HG03558 (cell line): ENCODE results near the gene SIK1.
"Not testable (repeated sequence)": the region's sequence is repeated elsewhere in the genome, so short reads cannot be mapped to it uniquely, and the experiment has no call there.

Source experiments
- ATAC-seq: cut with Tn5 transposase; IDR thresholded peaks from one replicate; pipeline ENCODE4 v1.9.1; 2021; ENCODE audit warnings: moderate number of reproducible peaks; ENCODE audit not compliant: unreplicated experiment; ENCODE audit errors: extremely low read depth

Gene SIK1

DNA sequence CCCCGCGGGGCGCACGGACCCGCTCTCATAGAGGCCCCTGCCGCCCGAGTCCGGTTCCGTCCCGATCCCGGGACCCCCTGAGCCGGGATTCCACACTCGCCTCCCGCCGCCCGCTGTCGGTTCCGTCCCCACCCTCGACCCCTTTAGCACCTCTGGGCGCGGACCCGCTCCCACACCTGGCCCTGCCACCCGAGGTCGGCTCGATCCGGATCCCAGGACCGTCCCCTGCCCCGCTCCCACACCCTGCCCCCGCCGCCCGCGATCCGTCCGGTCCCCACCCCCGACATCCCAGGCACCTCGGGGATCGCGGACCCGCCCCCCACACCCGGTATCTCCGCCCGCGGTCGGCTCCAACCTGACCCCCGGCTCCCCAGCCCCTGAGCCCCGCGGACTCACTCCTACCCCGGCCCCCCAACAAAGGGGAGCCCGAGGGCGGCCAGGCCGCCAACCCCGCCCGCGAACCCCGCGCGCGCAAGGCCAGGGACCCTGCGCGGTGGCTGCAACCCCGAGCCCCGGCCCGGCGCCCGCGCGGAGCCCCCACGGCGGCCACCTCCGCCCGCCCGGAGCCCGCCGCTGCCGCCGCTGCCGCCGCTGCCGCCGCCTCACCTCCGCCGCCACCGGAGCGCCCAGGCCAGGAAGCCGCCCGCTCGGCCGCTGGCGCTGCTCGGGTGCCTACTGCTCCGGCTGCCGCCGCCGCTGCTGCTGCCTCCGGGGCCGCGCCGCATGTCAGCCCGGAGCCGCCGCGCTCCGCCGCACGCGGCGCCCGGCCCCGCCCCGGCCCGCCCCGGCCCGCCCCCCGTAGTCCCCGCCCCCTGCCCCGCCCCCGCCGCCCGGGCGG, at the start of gene SIK1:
Gene SIK1, minus strand, starts transcription at position 728 of the 838 bp plus-strand sequence. CDS start 953 bp downstream, outside the sequence.
- peak; percentile 9 for ATAC-seq

DNA sequence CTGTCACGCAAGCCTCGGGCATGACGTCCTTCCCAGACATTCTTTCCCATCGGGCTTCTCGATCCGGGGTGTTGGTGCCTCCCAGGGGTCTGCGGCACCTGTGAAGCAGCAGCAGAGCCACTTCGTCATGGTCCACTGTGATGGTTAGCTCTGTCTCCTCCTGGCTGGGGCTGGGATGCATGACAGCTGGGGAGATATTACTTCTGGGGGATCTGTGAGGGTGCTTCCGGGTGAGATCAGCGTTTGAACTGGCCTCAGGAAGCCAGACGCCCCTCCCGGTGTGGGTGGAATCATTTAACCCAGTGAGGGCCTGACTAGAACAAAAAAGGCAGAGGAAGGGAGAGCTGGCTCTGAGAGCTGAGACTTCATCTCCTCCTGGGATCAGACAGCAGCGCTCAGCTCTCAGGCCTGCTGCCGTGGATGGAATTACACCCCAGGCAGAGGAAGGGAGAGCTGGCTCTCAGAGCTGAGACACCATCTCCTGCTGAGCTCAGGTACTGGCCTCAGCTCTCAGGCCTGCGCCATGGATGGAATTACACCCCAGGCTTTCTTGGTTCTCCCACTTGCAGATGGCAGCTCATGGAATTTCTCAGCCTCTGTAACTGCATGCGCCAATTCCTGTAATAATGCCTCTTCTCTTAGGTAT, 44.8 kb upstream of the SIK1 start:
- not testable (repeated sequence) for ATAC-seq

DNA sequence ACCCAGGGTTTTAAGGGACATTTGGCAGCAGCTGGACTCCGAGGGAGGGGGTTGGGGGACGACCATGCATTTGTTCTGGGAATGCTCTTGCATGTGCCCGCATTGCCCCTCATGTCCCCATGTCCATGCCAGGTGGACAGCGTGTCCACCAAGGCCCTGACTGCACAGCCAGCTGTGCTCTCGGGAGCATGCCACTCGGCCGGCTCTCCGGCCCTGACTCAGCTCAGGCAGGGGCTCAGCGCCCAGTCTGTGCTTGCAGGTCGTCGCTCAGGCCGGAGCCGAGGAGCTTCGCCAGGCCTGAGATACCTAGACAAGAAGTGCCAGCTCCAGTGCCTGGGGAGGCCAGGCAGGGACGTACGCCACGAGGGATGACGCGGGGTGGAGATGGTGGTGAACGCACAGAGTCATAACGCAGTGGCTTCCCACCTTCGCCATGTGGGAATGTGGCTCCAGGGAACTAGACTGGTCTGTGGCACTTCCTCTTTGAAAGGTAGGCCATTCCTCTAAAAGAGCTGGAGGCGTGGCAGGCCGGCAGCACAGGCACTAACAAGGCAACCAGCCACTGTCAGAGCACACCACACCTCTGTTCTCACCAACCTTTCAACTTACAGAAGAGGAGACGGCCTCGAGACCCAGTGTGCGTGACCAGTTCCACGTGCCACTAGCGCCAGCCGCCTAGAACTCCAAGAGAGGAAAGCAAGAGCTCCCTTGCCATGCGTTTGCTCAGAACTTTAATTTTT, 43.0 kb upstream of the SIK1 start:
- ATAC-seq = not testable (repeated sequence)

DNA sequence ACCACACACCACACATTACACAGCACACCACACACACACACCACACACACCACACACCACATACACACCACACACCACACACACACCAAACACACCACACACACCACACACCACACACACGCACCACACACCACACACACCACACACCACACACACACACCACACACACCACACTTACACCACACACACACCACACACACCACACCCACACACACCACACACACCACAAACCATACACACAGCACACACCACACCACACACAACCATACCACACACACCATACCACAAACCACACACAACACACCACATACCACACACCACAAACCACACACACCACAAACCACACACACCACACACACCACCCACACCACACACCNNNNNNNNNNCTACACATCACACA, 40.9 kb upstream of the SIK1 start:
- ATAC-seq = no peak

DNA sequence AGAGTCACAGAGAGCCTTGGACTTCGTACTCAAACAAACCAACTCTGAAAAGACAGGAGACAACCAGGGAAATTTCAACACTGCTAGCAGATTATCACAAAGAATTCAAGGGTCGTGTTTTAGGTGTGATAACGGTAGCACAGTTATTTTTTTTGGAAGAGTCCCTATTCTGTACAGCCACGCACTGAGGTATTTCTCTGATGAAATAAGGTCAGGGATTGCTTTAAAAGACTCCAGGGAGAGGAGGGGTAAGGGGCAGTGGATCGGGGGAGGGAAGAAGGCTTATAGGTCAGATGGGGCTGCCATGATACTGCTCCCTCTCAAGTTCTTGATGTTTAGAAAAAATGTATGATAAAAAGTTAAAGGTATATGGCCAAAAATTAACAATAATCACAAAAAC, 38.2 kb upstream of the SIK1 start:
- ATAC-seq = not testable (repeated sequence)

DNA sequence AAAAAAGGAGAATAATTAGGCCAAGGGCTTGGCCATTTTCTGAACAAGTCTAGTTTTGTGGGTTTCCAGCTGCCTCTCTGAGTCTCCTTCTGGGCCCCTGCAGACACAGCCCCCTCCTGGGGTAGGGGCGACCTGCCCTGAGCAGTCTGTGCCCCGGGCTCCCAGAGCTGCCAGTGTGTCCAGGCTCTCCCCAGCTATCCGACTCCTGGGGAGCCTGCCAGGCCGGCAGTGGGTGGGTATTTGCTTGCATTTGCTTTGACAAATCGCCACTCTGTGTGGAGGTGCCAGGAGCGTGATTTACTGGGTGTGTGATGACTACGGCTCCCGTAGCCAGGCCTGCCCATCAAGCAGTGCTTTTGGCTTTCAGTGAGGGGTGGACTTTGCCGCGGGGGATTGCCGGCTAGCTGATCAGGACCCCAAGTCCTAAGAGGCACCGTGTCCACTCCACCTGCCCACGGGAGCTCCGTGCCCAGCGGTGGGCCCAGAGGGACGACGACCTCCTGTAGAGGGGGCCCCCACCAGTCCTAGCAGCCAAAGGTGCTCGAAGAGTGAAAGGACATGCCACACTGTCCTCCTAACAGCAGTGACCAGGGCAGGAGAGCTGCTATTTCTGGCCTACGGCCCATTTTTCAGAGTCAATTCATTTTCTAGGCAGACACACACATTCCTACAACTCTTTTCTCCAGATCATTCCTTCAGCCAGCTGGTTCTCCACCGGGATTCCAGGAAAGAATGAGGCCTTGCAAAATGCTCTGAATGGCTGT, 36.7 kb upstream of the SIK1 start:
- ATAC-seq = not testable (repeated sequence)

DNA sequence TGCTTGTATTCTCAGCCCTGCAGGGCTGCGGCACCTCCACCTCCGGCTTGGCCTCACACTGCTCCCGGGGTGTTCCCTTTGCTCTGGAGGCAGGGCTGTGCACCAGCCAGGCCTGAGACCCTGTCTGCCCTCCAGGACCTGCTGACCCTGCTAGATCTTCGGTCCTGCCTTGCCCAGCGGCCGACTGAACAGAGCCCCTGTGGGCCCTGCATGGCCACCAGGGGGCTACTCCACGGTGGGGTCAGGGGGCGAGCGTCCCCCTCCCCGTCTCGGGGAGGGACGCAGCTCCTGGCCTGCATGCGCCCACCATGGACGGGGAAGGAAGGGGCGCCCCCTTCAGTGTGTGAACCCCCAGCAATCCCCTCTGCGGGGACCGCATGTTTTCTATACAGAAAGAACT, 36.0 kb upstream of the SIK1 start:
- not testable (repeated sequence) for ATAC-seq

DNA sequence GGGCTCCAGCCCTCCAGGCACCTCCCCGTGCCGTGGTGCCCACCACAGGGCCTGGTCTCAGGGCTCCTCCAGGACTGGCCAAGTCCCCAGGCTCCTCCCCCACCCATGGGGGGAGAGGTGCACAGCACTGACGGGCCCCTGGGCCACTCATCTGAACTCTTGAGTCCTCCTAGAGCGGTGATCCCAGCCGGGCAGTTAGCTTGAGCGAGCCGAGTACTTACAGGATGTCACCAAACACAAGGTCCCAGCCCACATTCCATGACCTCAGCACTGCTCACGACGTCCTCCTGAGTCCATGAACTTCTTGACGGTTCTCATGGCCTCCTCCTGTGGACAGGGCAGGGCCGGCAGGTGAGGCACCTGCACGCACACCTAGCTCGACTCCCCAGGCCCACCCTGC, 33.5 kb upstream of the SIK1 start:
- ATAC-seq = not testable (repeated sequence)

DNA sequence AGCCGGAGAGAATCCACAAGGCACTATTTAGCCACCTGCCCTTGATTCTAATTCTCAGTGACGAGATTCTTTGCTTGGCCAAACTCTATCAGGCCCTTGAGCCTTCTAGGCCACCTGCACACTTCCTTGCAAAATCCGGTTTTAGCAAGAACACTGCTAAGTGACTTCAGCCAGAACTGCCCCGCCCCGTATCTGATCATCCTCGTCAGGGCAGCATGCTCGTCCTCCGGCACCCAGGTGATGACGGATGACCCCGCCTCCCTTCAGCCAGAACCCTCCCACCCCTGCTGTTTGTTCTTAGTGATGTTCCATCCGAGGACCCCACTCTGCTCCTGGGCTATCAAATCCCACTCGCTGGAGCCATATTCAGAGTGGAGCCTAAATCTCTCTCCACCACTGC, 32.1 kb upstream of the SIK1 start:
- ATAC-seq = not testable (repeated sequence)

DNA sequence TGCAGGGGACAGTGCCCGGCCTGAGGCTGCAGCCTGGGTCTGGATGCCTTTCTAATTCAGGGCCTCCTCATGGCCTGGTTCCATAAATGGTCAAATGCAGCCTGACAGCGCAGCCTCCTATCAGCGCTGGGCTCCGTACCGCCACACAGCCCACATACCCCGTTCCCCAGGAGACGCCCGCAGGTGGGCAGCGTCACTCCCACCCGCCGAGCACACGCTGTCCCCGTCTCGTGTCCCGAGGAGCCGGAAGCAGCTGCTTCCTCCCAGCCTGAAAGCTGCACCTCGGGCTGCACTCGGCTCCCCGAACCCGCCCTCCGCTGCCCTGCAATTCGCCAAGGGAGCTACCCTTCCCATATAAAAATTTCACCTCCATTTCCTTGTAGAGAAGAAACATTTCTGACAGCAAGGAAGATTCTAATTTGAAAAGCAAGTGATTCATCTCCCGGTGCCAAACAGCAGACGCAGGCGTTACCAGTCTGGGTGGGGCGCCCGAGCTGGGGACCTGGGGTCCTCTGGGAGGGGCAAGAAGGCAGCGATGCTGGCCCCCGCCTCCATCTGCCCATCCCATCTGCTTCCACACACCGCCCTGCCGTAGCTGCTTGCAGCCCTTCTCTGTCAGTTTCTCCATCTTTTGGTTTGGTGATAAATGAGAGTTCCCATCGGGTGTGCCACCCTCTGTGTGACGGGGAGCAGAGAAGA, 29.8 kb upstream of the SIK1 start:
- ATAC-seq = not testable (repeated sequence)

DNA sequence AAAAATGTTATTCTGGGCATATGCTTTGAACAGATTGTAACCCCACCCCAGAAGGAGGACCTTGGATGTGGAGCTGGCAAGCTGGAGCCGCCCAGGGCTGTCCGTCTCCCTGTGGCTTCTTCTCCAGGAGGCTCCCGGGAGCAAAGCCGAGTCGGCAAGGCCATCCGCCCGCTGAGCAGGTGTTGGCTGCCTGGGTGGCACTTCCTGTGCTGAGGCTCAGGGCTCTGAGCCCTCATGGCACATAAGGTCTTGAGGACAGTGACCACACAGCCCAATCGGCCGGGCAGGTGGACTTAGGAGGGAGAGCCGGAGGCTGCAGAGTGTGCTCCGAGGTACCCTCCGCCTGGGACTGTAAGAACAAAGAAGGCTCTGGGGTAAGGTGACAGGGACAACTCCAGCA, 28.8 kb upstream of the SIK1 start:
- ATAC-seq = not testable (repeated sequence)

DNA sequence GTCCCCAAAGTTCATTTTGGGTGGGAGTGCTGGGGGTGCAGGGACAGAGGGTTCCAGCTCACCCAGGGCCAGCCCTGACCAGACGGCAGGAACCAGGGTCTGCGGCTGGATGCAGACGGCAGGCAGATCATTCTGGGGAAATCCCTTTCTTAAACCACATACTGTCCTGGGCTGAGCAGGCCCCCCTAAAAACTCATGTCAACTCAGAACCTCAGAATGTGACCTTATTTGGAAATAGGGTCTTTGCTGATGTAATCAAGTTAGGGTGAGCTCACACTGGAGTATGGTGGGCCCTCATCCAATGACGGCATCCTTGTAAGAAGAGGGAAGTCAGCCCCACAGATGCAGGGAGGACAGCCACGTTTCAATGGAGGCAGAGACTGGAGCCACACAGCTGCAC, 27.2 kb upstream of the SIK1 start:
- ATAC-seq = not testable (repeated sequence)

DNA sequence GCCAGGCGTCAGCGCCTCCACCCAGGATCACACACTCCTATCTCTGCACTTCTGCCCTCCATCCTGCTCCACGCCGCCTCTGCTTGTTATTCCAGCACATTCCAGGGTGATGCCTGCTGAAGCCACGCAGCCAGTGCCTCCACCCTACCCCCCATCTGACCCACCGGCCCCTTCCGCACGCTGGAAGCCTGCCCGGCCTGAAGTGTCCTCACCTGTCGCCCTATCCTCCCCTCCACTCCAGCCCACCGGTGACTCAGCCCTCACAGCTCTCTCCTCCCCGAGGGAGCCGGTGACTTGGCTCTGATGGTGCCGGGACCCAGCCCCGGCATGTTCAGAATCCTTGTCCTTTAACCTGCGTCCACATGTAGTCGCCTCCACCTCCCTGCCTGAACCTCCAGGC, 24.9 kb upstream of the SIK1 start:
- ATAC-seq = not testable (repeated sequence)

DNA sequence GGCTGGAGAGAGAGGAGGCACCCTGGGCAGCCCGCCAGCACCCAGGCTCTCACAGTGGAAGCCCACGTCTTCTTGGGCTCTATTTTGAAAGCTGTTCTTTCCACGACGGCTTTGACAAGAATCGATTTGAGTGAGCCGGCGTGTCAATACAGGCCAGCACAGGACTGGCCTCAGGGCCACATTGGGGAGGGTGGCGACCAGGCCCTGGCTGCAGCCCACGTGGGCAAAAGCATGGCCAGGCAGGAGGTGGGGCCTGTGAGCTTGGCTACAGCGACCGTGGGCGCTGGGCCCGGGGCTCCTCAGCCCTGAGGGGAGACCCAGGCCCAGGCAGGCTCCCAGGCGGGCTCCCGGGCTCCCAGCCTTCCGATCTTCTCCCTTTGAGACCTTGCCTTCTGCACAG, 23.4 kb upstream of the SIK1 start:
- ATAC-seq = not testable (repeated sequence)

DNA sequence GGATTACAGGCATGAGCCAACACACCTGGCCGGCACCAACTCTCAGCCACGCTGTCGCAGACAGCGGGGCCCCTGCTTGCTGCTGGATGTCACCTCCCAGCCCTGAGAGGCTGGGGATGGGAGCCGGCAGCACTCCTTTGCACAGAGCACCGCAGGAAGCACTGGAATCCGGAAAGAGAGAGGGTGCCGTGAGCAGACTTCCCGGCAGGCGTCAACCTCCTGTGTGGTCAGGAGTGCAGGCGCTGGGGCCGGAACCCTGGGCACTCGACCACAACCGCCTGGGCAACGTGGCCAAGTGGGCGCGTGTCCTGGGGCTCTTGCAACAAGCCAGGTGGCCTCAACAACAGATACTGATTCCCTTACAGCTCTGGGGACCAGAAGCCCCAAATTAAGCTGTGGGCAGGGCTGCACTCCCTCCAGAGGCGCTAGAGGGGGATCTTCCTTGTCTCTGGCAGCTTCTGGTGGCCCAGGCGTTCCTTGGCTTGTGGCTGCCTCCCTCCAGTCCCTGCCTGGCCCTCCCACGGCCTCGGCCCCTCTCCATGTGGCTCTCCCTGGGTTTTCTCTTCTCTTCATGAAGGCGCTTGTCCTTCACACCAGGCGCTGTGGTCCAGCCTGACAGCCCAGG, 20.5 kb upstream of the SIK1 start:
- ATAC-seq = not testable (repeated sequence)

DNA sequence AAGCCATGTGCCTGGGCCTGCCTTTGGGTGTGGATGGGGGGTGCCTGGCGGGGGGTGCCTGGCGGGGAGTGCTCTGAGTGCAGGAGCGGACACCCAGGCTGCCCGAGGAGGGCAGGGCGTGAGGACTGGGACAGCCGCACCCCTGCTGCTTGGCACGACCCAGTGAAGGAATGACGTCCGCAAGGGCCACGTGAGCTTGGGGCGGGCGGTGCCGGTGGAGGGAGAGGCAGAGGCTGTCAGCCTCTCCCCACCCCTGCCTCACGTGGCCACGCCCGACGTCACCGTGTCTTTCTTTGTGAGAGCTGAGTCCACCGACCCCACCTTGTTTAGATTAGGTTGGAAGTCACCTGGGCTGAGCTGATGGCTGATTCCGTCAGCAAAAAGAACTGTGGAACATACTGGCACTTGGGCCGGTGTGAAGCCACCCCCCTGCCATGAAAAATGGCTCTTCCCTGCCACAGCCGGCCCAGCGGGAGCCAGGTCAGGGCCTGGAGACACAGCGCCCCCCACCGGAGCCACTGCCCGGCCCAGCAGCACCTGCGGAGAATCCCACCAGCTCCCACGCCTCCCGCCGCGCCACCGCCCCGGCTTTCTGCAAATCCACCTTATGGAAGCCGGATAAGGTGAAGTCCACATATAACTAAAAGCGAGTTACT, 19.5 kb upstream of the SIK1 start:
- not testable (repeated sequence) for ATAC-seq

DNA sequence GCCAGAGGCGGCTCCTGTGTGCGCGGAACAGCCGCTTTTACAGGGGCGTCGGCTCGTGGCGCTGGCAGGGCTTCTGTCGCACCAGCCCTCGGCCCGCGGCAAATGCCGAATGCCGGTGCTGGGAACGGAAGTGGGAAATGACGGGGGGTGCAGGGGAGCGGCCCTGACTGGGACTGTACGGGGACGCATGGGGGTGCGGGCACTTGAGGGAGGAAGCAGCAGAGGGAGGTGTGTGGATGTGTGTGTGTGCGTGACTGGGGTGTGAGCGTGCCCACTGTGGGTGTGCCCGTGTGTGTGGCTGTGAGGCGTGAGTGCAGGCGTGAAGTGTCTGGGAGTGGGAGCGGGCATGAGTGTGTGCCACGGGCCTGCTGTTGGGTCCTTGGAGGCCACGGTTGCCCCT, 17.6 kb upstream of the SIK1 start:
- ATAC-seq = not testable (repeated sequence)

DNA sequence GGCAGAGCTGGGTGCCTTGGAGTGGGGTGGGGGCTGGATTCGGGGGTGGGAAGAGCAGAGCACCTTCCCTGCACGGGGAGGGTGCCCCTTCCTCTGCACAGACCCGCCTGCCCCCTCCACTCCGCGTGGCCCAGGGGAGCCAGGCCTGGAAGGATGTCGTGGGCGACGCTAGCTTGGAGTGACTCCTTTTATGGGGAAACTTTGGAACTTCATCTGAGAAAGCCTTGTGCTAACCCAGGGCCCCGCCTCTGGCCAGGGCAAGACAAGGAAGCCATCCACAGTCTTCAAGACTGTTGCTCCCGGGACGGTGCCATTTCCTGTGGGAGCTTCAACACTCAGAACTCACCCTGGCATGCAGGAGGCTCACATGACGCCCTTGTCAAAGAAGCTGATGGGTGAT, 15.6 kb upstream of the SIK1 start:
- not testable (repeated sequence) for ATAC-seq
